Measurements from ENCODE around the gene ZMYM1.
A peak's percentile ranks its signal among the peaks of the same experiment; 100 is the strongest.

Gene ZMYM1

GRCh38 chr1:35080171-35080854, 1.1 kb downstream of the ZMYM1 start:
- no peak overlapping the region for H2AK5ac ChIP-seq (ENCODE audit: low read length)

GRCh38 chr1:35085421-35085820, 6.2 kb downstream of the ZMYM1 start:
- no peak overlapping the region for H3K4me3 ChIP-seq (ENCODE audit: low read length)
- H3K27ac ChIP-seq (ENCODE audit: low read depth, low read length), result no peak overlapping the region
- no peak overlapping the region for H3K9ac ChIP-seq (ENCODE audit: low read length)
- no peak for DNase-seq
- H2BK5ac ChIP-seq (ENCODE audit: low read length), result no peak overlapping the region
- no peak overlapping the region for H2BK120ac ChIP-seq (ENCODE audit: low read depth, low read length)
- no peak overlapping the region for H3K23ac ChIP-seq (ENCODE audit: low read length)
- no peaks in the 10 kb centered on the region for H3K4me1 ChIP-seq (ENCODE audit: control insufficient read depth, low read depth, low read length)
- no peak overlapping the region for H3K18ac ChIP-seq (ENCODE audit: low read length)
- H4K8ac ChIP-seq (ENCODE audit: low read depth, low read length), result no peak overlapping the region
- no peak overlapping the region for H3K56ac ChIP-seq (ENCODE audit: low read length)
- no peak overlapping the region for H3K4ac ChIP-seq (ENCODE audit: low read depth, low read length)
- H4K5ac ChIP-seq (ENCODE audit: low read length), result no peak overlapping the region
- peaks cover 11% of the 10 kb centered on the region for H3K79me1 ChIP-seq (ENCODE audit: low read length)
- no peak overlapping the region for H2BK15ac ChIP-seq (replicated peaks; ENCODE audit: low read depth)
- no peak overlapping the region for H3K4me2 ChIP-seq (ENCODE audit: low read length)
- H2AK5ac ChIP-seq (ENCODE audit: low read length), result no peak overlapping the region
- H3K36me3 ChIP-seq (ENCODE audit: control insufficient read depth, insufficient read depth, low read length), result no peaks in the 10 kb centered on the region
- peaks cover 41% of the 10 kb centered on the region for H3K79me2 ChIP-seq (ENCODE audit: control insufficient read depth, insufficient read depth, low read length)
- no peaks in the 10 kb centered on the region for H3K27me3 ChIP-seq (ENCODE audit: insufficient read depth, low read length, poor library complexity)

More at GRCh38 chr1:35080171-35080854, 1.1 kb downstream of the ZMYM1 start:
- Histone ChIP-seq H3K27me3 (ENCODE audit: insufficient read depth, low read length, poor library complexity) (no peaks in the 10 kb centered on the region), H2BK15ac (replicated peaks; ENCODE audit: low read depth) (no peak overlapping the region), H3K27ac (ENCODE audit: low read depth, low read length) (no peak overlapping the region), H3K4me3 (ENCODE audit: low read length) (peak overlapping the region; percentile 32), H3K79me2 (ENCODE audit: control insufficient read depth, insufficient read depth, low read length) (peaks cover 36% of the 10 kb centered on the region), H3K4ac (ENCODE audit: low read depth, low read length) (no peak overlapping the region), H3K4me2 (ENCODE audit: low read length) (peak overlapping the region; percentile 46), H3K23ac (ENCODE audit: low read length) (no peak overlapping the region), H3K79me1 (ENCODE audit: low read length) (peaks cover 5% of the 10 kb centered on the region), H4K8ac (ENCODE audit: low read depth, low read length) (no peak overlapping the region), H3K18ac (ENCODE audit: low read length) (no peak overlapping the region), H2BK120ac (ENCODE audit: low read depth, low read length) (no peak overlapping the region), H3K36me3 (ENCODE audit: control insufficient read depth, insufficient read depth, low read length) (no peaks in the 10 kb centered on the region), H2BK5ac (ENCODE audit: low read length) (no peak overlapping the region), H3K9ac (ENCODE audit: low read length) (peak overlapping the region; percentile 99), H3K4me1 (ENCODE audit: control insufficient read depth, low read depth, low read length) (no peaks in the 10 kb centered on the region), H4K5ac (ENCODE audit: low read length) (no peak overlapping the region), H3K56ac (ENCODE audit: low read length) (peak overlapping the region; percentile 94)
- WGBS (ENCODE audit: extremely low coverage, insufficient coverage, low lambda C conversion rate), result no CpG with 5 or more reads among the region's 13 CpGs
- no peak for DNase-seq

GRCh38 chr1:35097224-35097623, 18.0 kb downstream of the ZMYM1 start:
- Histone ChIP-seq H2BK120ac (ENCODE audit: low read depth, low read length) (no peak overlapping the region), H4K8ac (ENCODE audit: low read depth, low read length) (no peak overlapping the region), H3K56ac (ENCODE audit: low read length) (no peak overlapping the region), H3K4me3 (ENCODE audit: low read length) (no peak overlapping the region), H3K27me3 (ENCODE audit: insufficient read depth, low read length, poor library complexity) (no peaks in the 10 kb centered on the region), H3K9ac (ENCODE audit: low read length) (no peak overlapping the region), H3K27ac (ENCODE audit: low read depth, low read length) (no peak overlapping the region), H3K79me2 (ENCODE audit: control insufficient read depth, insufficient read depth, low read length) (no peaks in the 10 kb centered on the region), H3K4ac (ENCODE audit: low read depth, low read length) (no peak overlapping the region), H3K4me1 (ENCODE audit: control insufficient read depth, low read depth, low read length) (no peaks in the 10 kb centered on the region), H2BK15ac (replicated peaks; ENCODE audit: low read depth) (no peak overlapping the region), H4K5ac (ENCODE audit: low read length) (no peak overlapping the region), H3K23ac (ENCODE audit: low read length) (no peak overlapping the region), H3K4me2 (ENCODE audit: low read length) (no peak overlapping the region), H3K18ac (ENCODE audit: low read length) (no peak overlapping the region), H3K36me3 (ENCODE audit: control insufficient read depth, insufficient read depth, low read length) (peaks cover 4% of the 10 kb centered on the region), H2AK5ac (ENCODE audit: low read length) (no peak overlapping the region), H3K79me1 (ENCODE audit: low read length) (no peaks in the 10 kb centered on the region), H2BK5ac (ENCODE audit: low read length) (no peak overlapping the region)
- WGBS (ENCODE audit: extremely low coverage, insufficient coverage, low lambda C conversion rate), result no CpG with 5 or more reads among the region's 1 CpG
- no peak for DNase-seq

GRCh38 chr1:35111106-35111505, 31.9 kb downstream of the ZMYM1 start:
- no peak overlapping the region for H3K9ac ChIP-seq (ENCODE audit: low read length)
- H3K4ac ChIP-seq (ENCODE audit: low read depth, low read length), result no peak overlapping the region
- WGBS (ENCODE audit: extremely low coverage, insufficient coverage, low lambda C conversion rate), result no CpG with 5 or more reads among the region's 1 CpG
- H2BK120ac ChIP-seq (ENCODE audit: low read depth, low read length), result no peak overlapping the region
- no peaks in the 10 kb centered on the region for H3K79me2 ChIP-seq (ENCODE audit: control insufficient read depth, insufficient read depth, low read length)
- H3K4me1 ChIP-seq (ENCODE audit: control insufficient read depth, low read depth, low read length), result no peaks in the 10 kb centered on the region
- H3K18ac ChIP-seq (ENCODE audit: low read length), result no peak overlapping the region
- H2AK5ac ChIP-seq (ENCODE audit: low read length), result no peak overlapping the region
- no peak overlapping the region for H4K5ac ChIP-seq (ENCODE audit: low read length)
- no peaks in the 10 kb centered on the region for H3K27me3 ChIP-seq (ENCODE audit: insufficient read depth, low read length, poor library complexity)
- DNase-seq, result no peak
- no peak overlapping the region for H2BK15ac ChIP-seq (replicated peaks; ENCODE audit: low read depth)
- no peak overlapping the region for H2BK5ac ChIP-seq (ENCODE audit: low read length)
- H3K27ac ChIP-seq (ENCODE audit: low read depth, low read length), result no peak overlapping the region
- H3K23ac ChIP-seq (ENCODE audit: low read length), result no peak overlapping the region
- peaks cover 2% of the 10 kb centered on the region for H3K36me3 ChIP-seq (ENCODE audit: control insufficient read depth, insufficient read depth, low read length)
- H3K79me1 ChIP-seq (ENCODE audit: low read length), result no peaks in the 10 kb centered on the region
- H3K4me3 ChIP-seq (ENCODE audit: low read length), result no peak overlapping the region
- no peak overlapping the region for H3K4me2 ChIP-seq (ENCODE audit: low read length)
- H3K56ac ChIP-seq (ENCODE audit: low read length), result no peak overlapping the region
- H4K8ac ChIP-seq (ENCODE audit: low read depth, low read length), result no peak overlapping the region

GRCh38 chr1:35112668-35113067, 33.5 kb downstream of the ZMYM1 start:
- no peak for DNase-seq
- H4K5ac ChIP-seq (ENCODE audit: low read length), result no peak overlapping the region
- no peaks in the 10 kb centered on the region for H3K4me1 ChIP-seq (ENCODE audit: control insufficient read depth, low read depth, low read length)
- no peak overlapping the region for H2BK5ac ChIP-seq (ENCODE audit: low read length)
- no peak overlapping the region for H2AK5ac ChIP-seq (ENCODE audit: low read length)
- H3K18ac ChIP-seq (ENCODE audit: low read length), result no peak overlapping the region
- H3K4me3 ChIP-seq (ENCODE audit: low read length), result no peak overlapping the region
- H3K4me2 ChIP-seq (ENCODE audit: low read length), result no peak overlapping the region
- no peak overlapping the region for H3K4ac ChIP-seq (ENCODE audit: low read depth, low read length)
- WGBS (ENCODE audit: extremely low coverage, insufficient coverage, low lambda C conversion rate), result no CpG with 5 or more reads among the region's 4 CpGs
- no peaks in the 10 kb centered on the region for H3K79me2 ChIP-seq (ENCODE audit: control insufficient read depth, insufficient read depth, low read length)
- no peak overlapping the region for H3K56ac ChIP-seq (ENCODE audit: low read length)
- no peak overlapping the region for H4K8ac ChIP-seq (ENCODE audit: low read depth, low read length)
- H3K27ac ChIP-seq (ENCODE audit: low read depth, low read length), result no peak overlapping the region
- H3K23ac ChIP-seq (ENCODE audit: low read length), result no peak overlapping the region
- peaks cover 2% of the 10 kb centered on the region for H3K36me3 ChIP-seq (ENCODE audit: control insufficient read depth, insufficient read depth, low read length)
- no peaks in the 10 kb centered on the region for H3K79me1 ChIP-seq (ENCODE audit: low read length)
- no peaks in the 10 kb centered on the region for H3K27me3 ChIP-seq (ENCODE audit: insufficient read depth, low read length, poor library complexity)
- no peak overlapping the region for H3K9ac ChIP-seq (ENCODE audit: low read length)
- H2BK15ac ChIP-seq (replicated peaks; ENCODE audit: low read depth), result no peak overlapping the region
- no peak overlapping the region for H2BK120ac ChIP-seq (ENCODE audit: low read depth, low read length)

Data from mesendoderm (in vitro differentiated cells).